HL-60 (cell line): ENCODE measurements around the gene PXDN.
"Not testable (repeated sequence)": the region's sequence is repeated elsewhere in the genome, so short reads cannot be mapped to it uniquely, and the experiment has no call there.

Source experiments
- GABPA ChIP-seq: IDR thresholded peaks from 2 replicates; pipeline ENCODE4 v1.6.1; 2012; ENCODE audit warnings: low read depth
- POLR2AphosphoS5 ChIP-seq: IDR thresholded peaks from 2 replicates; pipeline ENCODE4 v1.6.1; 2012; ENCODE audit warnings: low read depth
- REST ChIP-seq: IDR thresholded peaks from 2 replicates; pipeline ENCODE4 v1.6.1; 2012; ENCODE audit warnings: low read depth; ENCODE audit not compliant: insufficient replicate concordance
- SPI1 ChIP-seq: IDR thresholded peaks from 2 replicates; pipeline ENCODE4 v1.6.1; 2012; ENCODE audit warnings: low read depth, mild to moderate bottlenecking, borderline replicate concordance
- TF ChIP-seq, protein P1 (sequence below): IDR thresholded peaks from one replicate; pipeline ENCODE4 v1.5.1; 2011; ENCODE audit warnings: low read length, control low read depth, inconsistent platforms; ENCODE audit not compliant: insufficient read depth

DNA sequence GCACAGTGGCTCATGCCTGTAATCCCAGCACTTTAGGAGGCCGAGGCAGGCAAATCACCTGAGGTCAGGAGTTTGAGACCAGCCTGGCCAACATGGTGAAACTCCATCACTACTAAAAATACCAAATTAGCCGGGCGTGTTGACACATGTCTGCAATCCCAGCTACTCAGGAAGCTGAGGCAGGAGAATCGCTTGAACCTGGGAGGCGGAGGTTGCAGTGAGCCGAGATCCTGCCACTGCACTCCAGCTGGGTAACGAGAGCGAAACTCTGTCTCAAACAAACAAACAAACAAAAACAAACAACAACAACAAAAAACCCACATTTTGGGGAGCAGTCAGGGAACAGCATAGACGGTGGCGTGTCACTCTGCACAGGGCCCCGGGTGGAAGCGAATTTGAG lies 12.8 kb upstream of the PXDN start:
- TF ChIP-seq, protein P1, sequence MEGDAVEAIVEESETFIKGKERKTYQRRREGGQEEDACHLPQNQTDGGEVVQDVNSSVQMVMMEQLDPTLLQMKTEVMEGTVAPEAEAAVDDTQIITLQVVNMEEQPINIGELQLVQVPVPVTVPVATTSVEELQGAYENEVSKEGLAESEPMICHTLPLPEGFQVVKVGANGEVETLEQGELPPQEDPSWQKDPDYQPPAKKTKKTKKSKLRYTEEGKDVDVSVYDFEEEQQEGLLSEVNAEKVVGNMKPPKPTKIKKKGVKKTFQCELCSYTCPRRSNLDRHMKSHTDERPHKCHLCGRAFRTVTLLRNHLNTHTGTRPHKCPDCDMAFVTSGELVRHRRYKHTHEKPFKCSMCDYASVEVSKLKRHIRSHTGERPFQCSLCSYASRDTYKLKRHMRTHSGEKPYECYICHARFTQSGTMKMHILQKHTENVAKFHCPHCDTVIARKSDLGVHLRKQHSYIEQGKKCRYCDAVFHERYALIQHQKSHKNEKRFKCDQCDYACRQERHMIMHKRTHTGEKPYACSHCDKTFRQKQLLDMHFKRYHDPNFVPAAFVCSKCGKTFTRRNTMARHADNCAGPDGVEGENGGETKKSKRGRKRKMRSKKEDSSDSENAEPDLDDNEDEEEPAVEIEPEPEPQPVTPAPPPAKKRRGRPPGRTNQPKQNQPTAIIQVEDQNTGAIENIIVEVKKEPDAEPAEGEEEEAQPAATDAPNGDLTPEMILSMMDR, result not testable (repeated sequence)
- TF ChIP-seq POLR2AphosphoS5, REST, GABPA, SPI1: not testable (repeated sequence)
